ENCODE data around the gene SHROOM4.

The SHROOM4 gene

GRCh38 chrX:50613846-50614245, 200.1 kb downstream of the SHROOM4 start:
- no peak overlapping the region for H3K4me3 ChIP-seq (ENCODE audit: control insufficient read depth, low read depth, low read length)
- no peak for TF ChIP-seq CTCF (IDR thresholded peaks at IDR 0.05; ENCODE audit: control insufficient read depth, insufficient read depth, low read depth, low read length, missing control alignments)
- DNase-seq (ENCODE audit: low read depth): no peak

GRCh38 chrX:50609796-50610195, 204.2 kb downstream of the SHROOM4 start:
- no peak overlapping the region for H3K4me3 ChIP-seq (ENCODE audit: control insufficient read depth, low read depth, low read length)
- no peak for TF ChIP-seq CTCF (IDR thresholded peaks at IDR 0.05; ENCODE audit: control insufficient read depth, insufficient read depth, low read depth, low read length, missing control alignments)
- no peak for DNase-seq (ENCODE audit: low read depth)

GRCh38 chrX:50606300-50606950, 207.6 kb downstream of the SHROOM4 start:
- no peak for TF ChIP-seq CTCF (IDR thresholded peaks at IDR 0.05; ENCODE audit: control insufficient read depth, insufficient read depth, low read depth, low read length, missing control alignments)
- DNase-seq (ENCODE audit: low read depth): no peak
- no peak overlapping the region for H3K4me3 ChIP-seq (ENCODE audit: control insufficient read depth, low read depth, low read length)

GRCh38 chrX:50596056-50596455, 217.9 kb downstream of the SHROOM4 start:
- no peak for TF ChIP-seq CTCF (IDR thresholded peaks at IDR 0.05; ENCODE audit: control insufficient read depth, insufficient read depth, low read depth, low read length, missing control alignments)
- DNase-seq (ENCODE audit: low read depth): no peak
- no peak overlapping the region for H3K4me3 ChIP-seq (ENCODE audit: control insufficient read depth, low read depth, low read length)

GRCh38 chrX:50594788-50595187, 219.2 kb downstream of the SHROOM4 start:
- no peak overlapping the region for H3K4me3 ChIP-seq (ENCODE audit: control insufficient read depth, low read depth, low read length)
- no peak for TF ChIP-seq CTCF (IDR thresholded peaks at IDR 0.05; ENCODE audit: control insufficient read depth, insufficient read depth, low read depth, low read length, missing control alignments)
- DNase-seq (ENCODE audit: low read depth): no peak

GRCh38 chrX:50586980-50587379, 227.0 kb downstream of the SHROOM4 start:
- no peak overlapping the region for H3K4me3 ChIP-seq (ENCODE audit: control insufficient read depth, low read depth, low read length)
- no peak for DNase-seq (ENCODE audit: low read depth)
- TF ChIP-seq CTCF (IDR thresholded peaks at IDR 0.05; ENCODE audit: control insufficient read depth, insufficient read depth, low read depth, low read length, missing control alignments): no peak
